GM19395 (cell line): ENCODE data around the gene PLAC8.
A peak's percentile ranks its signal among the peaks of the same experiment; 100 is the strongest.
"Not testable (repeated sequence)": the region's sequence is repeated elsewhere in the genome, so short reads cannot be mapped to it uniquely, and the experiment has no call there.

Source experiments
- ATAC-seq: cut with Tn5 transposase; IDR thresholded peaks from one replicate; pipeline ENCODE4 v1.9.1; 2021; ENCODE audit warnings: mild to moderate bottlenecking, moderate library complexity; ENCODE audit not compliant: unreplicated experiment

The PLAC8 gene, protein sequence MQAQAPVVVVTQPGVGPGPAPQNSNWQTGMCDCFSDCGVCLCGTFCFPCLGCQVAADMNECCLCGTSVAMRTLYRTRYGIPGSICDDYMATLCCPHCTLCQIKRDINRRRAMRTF

GRCh38 chr4:83114576-83114975 is at the start of gene PLAC8:
PLAC8 (minus strand) TSS chr4:83114729; CDS start chr4:83107921, 6,808 bp downstream.
- peak; percentile 50 for ATAC-seq

- no peak for ATAC-seq
These were observed 38.9 kb upstream of the PLAC8 start for GRCh38 chr4:83153417-83153816.

GRCh38 chr4:83152746-83153145 is 38.2 kb upstream of the PLAC8 start:
- no peak for ATAC-seq

DNA sequence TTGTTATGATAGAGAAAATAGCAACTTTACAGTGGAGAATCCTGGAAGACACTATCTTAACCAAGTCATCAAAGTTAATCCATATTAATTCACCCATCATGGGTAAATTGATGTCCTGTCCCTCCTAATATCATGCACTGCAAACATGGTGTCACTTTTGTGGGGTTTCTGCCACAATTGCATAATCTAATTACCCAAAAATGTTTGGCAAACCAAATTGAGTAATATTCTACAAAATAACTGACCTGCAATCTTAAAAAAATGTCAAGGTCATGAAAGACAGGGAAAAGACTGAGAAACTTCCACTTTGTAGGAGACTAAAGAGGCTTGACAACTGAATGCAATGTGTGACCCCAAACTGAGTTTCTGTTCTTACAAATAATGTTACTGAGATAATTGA is 37.1 kb upstream of the PLAC8 start:
- ATAC-seq = no peak

DNA sequence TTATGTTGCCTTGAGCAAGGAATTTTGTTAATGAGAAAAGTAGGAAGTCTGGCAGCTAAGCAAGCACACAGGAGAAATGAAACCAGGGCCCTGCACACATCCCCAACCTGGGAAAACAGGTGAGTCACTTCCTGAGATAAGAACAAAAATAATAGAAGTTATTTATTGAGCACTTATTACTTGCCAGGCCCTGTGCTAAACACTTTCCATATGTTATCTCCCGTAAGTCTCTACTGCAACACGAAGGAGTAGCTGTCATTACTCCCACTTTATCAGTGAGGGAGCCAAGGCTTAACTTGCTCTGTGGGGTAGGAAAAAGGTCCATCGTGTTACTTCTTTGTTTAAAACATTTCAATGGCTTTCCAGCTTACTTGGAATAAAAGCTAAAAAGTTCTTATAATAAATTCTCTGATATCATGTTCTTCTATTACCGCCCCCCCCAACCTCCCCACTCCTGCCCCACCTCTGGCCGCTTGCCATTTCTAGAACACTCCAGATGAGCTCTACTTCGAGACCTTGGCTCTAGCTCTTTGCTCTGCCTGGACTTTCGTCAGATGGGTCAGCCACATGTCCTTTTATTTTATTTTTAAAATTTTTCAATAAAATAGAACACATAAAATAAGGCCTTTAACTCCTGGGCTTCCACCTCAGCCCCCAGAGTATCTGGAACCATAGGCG is 36.3 kb upstream of the PLAC8 start:
- no peak for ATAC-seq

DNA sequence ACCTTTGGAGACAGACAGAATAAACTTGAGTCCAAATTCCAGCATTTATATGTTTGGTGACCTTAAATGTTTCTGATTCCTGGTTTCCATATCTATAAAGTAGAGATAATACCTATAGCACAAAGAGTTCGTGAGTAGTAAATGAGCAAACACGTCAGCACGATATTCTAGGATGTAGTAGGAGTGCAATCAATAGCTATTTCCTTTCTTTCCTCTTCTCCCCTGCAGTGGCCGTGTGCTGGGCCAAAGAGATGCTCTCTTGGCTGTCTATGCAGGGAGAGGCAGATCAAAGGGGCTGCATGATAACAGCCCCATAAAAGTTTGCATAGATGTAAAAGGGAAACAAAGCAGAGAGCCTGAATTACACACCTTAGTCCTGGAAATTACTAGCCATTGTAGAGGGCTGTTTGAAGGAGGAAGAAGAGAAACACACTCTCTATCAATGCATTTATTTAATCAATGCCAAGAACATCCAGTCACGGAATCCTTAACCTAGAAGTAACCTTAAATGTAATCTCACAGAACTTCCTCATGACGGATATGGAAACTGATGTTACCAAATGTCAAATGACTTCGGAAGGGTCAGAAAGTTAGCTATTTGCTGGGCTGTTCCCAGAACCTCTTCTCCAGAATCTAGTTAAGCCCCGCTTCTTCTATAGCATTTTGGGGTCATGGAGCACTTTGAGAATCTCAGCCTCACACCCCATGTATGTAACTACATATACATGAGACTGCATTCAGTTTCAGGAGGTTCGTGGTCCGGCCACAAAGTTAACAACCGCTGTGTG is 35.5 kb upstream of the PLAC8 start:
- no peak for ATAC-seq

DNA sequence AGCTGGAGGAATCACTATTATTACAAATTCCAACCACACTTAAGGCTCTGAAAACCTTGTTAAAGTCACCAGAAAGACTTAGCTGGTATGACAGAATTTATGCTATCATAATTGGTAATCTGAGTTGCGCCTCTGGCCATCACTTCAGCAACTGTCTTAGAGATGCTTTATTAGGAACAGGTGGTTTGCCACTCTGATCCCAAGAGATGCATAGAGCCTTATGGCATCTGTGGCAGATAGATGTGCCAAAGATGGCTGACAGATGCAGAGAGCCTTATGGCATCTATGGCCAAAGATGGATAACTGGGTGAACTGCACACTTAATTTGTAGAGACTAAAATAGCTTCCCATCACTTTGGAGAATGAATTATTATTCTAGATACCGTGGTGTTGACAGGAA is 32.3 kb upstream of the PLAC8 start:
- no peak for ATAC-seq

DNA sequence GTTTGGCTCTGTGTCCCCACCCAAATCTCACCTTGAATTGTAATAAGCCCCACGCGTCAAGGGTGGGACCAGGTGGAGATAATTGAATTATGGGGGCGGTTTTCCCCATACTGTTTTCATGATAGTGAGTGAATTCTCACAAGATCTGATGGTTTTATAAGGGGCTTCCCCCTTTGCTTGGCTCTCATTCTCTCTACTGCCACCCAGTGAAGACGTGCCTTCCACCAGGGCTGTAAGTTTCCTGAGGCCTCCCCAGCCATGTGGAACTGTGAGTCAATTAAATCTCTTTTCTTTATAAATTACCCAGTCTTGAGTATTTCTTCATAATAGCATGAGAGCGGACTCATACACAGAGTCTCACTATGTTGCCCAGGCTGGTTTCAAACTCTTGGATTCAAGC is 31.2 kb upstream of the PLAC8 start:
- not testable (repeated sequence) for ATAC-seq

- ATAC-seq = no peak
These were observed 25.1 kb upstream of the PLAC8 start for GRCh38 chr4:83139514-83140156.

DNA sequence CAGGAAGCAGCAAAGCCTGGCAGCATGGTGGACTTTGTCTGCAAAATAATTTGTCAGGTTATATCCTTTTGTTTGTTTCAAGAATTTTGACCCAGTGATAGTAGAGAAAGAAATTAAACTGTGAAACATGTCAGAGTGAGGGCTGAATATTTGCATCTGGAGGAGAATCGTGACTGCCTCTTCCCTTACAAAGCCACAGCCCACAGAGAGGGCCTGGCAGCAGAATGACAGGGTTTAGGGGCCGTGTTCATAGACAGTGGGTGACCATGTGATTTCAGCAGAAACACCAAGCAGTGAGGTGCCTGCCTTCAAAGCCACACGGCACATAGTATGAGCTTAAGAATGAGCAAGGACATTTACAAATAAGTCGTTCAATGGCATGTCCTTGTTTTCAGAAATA is 24.4 kb upstream of the PLAC8 start:
- no peak for ATAC-seq

- no peak for ATAC-seq
These were observed 17.5 kb upstream of the PLAC8 start for GRCh38 chr4:83132065-83132464.

- no peak for ATAC-seq
These were observed 14.7 kb upstream of the PLAC8 start for GRCh38 chr4:83129264-83129663.

DNA sequence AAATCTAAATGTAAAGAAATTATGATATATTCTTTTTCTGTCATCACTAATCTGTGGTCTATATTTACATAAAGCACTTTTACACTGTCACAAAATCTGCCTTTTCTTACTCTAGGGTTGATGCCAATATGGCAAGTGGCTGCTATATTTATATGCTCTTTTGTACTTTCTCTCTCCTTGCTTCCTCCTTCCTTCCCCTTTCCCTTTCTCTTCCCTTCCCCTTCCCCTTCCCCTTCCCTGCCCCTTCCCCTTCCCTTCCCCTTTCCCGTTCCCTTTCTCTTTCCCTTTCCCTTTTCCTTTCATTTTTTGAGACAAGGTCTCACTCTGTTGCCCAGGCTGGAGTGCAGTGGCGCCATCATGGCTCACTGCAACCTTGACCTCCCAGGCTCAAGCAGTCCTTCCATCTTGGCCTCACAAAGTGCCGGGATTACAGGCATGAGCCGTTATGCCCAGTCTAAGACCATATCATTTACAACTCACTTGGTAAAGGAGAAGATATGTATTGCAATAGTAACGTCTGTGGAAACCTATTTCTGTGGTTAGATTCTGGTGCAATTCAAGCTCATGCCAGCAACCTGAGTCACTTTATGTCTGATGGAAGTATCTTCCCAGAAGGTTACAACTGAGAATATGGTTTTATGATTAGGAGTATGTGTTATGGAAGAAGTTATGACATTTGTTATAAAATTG is 13.9 kb upstream of the PLAC8 start:
- ATAC-seq = no peak

DNA sequence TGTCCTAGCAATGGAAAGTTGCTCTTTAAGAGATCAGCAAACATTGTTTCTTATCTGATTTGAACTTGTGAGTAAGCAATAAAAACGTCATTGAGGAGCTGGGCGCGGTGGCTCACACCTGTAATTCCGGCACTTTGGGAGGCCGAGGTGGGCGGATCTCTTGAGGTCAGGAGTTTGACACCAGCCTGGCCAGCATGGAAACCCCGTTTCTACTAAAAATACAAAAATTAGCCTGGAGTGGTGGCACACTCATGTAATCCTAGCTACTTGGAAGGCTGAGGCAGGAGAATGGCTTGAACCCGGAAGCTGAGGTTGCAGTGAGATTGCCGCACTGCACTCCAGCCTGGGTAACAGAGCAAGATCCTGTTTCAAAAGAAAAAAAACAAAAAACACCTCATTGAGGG is 11.2 kb upstream of the PLAC8 start:
- ATAC-seq = no peak

GRCh38 chr4:83124111-83124780 is 9.7 kb upstream of the PLAC8 start:
- ATAC-seq = no peak

DNA sequence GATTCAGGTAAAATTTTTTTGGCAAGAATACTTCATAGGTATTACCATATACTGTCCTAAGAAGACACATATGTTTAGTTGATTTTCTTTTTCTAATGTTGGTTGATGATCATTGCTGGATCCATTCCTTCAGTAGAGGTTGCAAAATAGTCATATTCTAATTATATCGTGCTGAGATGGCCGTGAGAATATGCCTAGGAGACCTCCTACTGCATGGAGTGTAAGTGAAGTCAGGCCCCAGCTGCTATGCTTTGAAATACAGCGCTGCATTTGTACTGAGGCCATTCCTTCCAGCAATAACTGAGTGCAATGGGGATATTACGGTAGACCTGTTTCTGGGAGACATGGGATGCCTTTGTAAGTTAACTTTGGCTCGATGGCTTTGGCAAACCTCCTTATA is 6.7 kb upstream of the PLAC8 start:
- no peak for ATAC-seq

GRCh38 chr4:83118869-83119268 is 4.3 kb upstream of the PLAC8 start:
- ATAC-seq = no peak

- ATAC-seq = no peak
These were observed 1.2 kb upstream of the PLAC8 start for GRCh38 chr4:83115656-83116285.

DNA sequence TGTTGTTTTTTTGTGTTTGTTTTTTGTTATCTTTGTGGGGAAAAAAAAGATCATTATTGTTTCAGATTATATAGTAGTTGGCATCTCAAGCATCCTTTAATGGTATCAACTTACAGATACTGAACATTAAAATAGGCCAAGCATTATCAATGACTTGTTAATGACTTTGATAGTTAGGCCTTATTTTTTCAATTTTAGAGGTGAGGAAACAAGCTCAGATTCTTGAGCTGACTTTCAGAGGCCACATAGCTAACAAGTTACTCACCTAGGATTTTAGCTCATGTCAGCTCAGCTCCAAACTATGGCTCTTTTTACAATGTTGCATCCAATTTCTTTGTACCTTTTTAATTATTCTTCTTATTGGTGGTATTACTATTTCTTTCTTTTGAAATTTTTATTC is 471 bp upstream of the PLAC8 start:
- no peak for ATAC-seq

DNA sequence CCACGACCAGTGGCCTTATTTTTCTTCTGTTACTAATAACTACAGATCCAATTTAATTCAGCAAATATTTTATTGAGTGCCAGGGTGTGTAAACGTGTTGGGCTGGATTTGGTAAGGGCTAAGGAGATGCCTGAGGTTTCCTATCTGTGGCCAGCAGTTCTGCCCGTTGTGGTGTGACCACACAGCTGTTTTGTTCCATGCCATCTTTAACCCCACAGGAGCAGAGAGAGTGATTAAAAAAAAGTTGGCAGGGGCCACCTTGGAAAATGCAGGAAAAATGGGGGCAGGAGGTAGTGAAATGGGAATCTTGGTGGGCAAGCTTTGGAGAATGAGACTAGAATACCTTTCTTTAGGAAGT is 1.1 kb downstream of the PLAC8 start:
- ATAC-seq = no peak
